Activated naive CD8-positive, alpha-beta T cell treated with anti-CD3 and anti-CD28 coated beads, Interleukin-2, amount 50 U/mL, for 16 hours (primary cell): Measurements from ENCODE around the gene FANK1.
"Not testable (repeated sequence)": the region's sequence is repeated elsewhere in the genome, so short reads cannot be mapped to it uniquely, and the experiment has no call there.

ENCODE experiments used
- DNase-seq: peaks from one replicate; pipeline ENCODE4 v3.0.0-alpha.2; 2020; ENCODE audit warnings: low read depth, low spot score

The FANK1 gene

GRCh38 chr10:125928928-125929585 lies 32.7 kb downstream of the FANK1 start:
- DNase-seq, result no peak

- DNase-seq, result no peak
Observed at GRCh38 chr10:125929618-125930017, 33.3 kb downstream of the FANK1 start.

DNA sequence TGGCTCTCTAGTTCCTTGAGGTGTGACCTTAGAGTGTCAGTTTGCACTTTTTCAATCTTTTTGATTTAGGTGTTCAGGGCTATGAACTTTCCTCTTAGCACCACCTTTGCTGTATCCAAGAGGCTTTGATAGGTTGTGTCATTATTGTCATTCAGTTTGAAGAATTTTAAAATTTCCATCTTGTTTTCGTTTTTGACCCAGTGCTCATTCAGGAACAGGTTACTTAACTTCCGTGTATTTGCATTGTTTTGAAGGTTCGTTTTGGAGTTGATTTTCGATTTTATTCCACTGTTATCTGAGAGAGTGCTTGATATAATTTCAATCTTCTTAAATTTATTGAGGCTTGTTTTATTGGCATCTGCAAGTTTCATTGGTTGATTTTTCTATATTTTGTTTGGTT lies 37.3 kb downstream of the FANK1 start:
- no peak for DNase-seq

DNA sequence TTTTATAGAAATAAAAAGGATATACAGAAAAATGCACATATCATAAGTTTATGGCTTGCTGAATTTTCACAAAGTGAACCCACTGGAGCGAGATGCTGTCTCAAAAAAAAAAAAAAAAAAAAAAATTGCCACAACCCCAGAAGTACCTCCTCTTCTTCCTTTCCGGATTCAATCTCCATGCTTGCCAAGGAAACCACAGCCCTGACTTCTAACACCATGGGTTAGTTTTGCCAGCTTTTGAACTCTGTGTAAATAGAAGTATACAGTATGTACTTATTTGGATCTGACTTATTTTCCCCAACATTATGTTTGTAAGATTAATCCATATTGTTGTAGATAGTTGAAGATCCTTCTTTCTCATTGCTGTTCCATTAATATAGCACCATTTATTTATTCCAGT lies 40.0 kb downstream of the FANK1 start:
- DNase-seq, result no peak

DNA sequence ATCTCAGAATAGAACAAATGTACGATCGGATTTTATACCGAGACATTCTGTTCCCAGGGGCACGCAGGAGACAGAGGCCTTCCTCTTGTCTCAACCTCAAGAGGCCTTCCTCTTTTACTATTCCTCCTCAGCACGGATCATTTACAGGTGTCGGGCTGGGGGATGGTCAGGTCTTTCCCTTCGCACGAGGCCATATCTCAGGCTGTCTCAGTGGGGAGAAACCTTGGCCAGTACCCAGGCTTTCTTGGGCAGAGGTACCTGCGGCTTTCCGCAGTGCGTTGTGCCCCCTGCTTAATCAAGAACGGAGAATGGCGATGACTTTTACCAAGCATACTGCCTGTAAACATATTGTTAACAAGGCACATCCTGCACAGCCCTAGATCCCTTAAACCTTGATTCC lies 44.2 kb downstream of the FANK1 start:
- no peak for DNase-seq

GRCh38 chr10:125951290-125951689 lies 54.9 kb downstream of the FANK1 start:
- no peak for DNase-seq

DNA sequence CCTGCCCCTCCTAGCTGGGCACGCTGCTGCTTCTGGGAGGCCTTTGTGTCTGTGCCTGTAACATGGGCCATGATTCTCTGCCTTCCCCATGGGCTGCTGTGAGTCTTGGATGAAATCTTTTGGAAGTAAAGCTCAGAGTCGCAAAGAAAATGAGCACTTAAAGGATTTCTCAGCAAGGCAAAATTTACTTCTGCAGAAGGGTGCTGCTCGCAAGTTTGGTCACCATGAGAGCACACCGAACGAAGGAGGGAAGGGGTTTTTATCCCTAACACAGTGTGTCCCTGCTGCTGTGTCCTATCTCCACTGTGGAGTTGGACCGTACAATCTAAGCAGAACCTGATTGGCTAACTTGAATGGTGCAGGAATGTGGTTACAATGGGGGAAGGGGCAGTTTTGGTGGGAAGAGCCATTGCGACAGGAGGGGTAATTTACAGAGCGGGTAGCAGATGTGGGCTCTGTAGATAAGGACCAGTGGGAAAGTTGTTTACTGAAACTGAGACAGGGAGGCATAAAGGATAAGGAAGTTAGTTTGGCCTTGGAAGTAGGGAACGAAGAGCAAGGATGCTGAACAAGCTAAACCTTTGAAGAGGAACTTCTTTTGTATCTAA lies 57.5 kb downstream of the FANK1 start:
- DNase-seq, result no peak

DNA sequence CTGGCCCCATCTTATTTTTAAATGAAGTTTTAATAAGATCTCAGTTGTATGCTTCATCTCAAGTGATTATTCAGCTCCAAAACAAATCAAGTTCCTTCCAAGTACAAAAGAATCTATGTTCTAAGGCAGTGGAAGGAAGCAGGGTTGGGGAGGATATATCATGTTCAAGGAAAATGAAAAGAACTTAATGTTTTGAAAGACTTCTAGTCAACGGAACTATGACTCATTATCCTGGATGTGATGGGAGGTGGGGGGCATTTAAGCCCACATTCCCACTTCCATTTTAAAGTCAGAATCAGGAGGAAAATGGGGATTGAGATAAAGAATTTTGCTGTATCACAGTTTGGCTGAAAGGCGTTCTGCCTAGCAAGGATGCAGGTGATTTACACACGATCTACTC lies 59.4 kb downstream of the FANK1 start:
- DNase-seq, result no peak

DNA sequence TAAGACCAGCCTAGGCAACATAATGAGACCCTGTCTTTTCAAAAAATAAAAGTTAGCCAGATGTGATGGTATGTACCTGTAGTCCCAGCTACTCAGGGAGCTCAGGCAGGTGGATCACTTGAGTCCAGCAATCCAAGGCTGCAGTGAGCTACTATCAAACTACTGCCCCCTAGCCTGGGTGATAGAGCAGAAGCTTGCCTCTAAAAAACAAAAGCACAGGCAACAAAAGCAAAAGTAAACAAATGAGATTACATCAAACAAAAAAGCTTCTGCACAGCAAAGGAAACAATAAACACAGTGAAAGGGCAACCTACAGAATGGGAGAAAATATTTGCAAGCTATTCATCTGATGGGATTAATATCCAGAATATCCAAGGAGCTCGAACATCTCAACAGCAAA lies 65.4 kb downstream of the FANK1 start:
- DNase-seq, result no peak

- DNase-seq, result no peak
Observed at GRCh38 chr10:125962200-125962599, 65.8 kb downstream of the FANK1 start.

DNA sequence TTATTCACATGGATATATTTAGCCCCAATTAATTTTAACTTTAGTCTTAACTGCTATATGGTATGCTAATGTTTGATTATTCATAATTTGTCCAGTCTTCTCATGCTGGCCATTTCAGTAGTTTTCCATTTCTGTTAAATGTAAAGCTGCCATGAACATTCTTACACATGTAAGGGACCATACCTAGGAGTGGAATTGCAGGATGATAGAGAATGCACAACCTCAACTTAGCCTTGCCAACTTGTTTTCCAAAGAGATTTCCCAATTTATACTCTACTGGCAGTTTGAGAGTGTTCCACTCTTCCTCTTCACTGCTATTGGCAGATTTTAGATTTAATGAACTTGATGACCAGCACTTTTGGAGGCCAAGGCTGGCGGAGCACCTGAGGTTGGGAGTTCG lies 68.2 kb downstream of the FANK1 start:
- no peak for DNase-seq

GRCh38 chr10:125967533-125967932 lies 71.2 kb downstream of the FANK1 start:
- no peak for DNase-seq

GRCh38 chr10:125970077-125970630 lies 73.8 kb downstream of the FANK1 start:
- not testable (repeated sequence) for DNase-seq

- no peak for DNase-seq
Observed at GRCh38 chr10:125976960-125977605, 80.7 kb downstream of the FANK1 start.

DNA sequence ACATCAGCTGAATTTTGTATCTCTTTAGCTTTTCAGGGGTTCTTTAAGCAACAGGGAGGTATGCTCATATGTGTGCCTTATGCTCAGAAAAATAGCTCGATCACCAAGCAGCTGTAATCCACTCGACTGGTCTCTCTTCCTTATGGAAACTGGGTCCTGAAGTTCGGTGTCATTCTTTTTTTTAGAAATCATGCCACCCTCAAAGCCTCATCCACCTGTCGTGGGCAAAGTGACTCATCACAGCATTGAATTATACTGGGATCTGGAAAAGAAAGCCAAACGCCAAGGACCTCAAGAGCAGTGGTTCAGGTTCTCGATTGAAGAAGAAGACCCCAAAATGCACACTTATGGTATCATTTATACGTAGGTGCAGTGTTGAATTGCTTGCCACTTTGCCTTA lies 83.6 kb downstream of the FANK1 start:
- no peak for DNase-seq

DNA sequence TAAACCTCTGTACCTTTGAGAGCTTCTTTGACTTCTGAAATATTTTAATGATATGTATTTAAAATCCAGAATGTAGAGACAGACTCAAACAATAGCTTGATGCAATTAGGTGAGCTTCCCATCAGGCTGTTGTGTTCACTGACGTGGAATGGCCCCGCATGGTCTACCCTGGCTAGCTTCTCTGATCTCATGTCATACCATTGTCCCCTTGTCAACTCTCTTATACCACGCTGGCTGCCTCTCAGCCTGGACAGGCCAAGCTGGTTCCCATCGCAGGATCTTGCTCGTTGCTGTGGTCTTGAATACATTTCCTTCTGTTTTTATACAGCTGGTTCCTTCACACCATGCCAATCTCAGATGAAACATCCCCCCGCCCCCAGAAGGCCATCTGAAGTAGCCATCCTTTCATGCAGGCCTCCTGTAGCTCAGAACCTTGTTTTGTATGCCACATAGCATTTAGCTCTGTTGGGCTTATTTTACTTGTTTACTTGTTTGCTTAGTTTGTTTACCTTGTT lies 84.2 kb downstream of the FANK1 start:
- no peak for DNase-seq

- no peak for DNase-seq
Observed at GRCh38 chr10:125982260-125982948, 86.0 kb downstream of the FANK1 start.

DNA sequence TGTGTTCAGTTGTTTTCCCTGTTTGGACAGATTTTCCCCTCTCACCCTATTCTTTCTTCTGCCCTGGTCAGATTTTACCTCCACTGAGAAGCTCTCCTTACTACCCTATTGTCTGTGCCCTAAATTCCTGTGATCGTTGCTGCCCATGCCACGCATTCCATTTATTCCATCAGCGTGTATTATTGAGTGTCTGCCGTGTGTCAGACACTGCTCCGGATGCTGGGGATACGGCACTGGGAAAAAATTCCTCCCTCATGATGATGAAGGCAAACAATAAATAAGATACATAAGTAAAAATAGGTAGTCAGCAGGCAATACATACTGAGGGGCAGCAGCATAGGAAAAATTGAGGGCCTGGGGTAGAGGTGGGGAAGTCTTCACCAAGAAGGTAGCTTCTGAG lies 86.8 kb downstream of the FANK1 start:
- no peak for DNase-seq

DNA sequence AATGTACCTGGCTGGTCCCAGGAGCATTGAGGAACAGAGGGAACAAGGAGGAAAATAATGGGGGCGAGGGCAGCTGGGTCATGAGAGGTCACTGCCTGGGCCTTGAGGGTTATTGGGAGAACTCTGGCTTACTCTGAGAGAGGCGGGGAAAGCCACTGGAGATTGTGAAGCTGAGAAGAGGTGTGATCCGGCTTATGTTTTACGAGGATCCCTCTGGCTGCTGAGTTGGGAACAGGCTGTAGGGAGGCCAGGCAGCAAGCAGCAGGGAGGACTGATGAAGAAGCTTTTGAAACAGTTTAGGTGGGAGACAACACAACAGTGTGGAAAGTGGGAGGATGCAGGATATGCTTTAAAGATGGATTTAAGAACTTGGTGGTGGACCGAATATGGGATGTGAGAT lies 87.3 kb downstream of the FANK1 start:
- no peak for DNase-seq

- DNase-seq, result no peak
Observed at GRCh38 chr10:125984346-125984745, 88.0 kb downstream of the FANK1 start.

GRCh38 chr10:125984865-125985495 lies 88.6 kb downstream of the FANK1 start:
- DNase-seq, result no peak
